ENCODE data around the gene WDFY3. TPM values are rescaled to one million over a fixed set of nuclear protein-coding genes. Genes with fewer than 3 reads are reported as not detected.

Gene WDFY3
- total and polyA plus RNA-seq, 2 of the 4 experiments (the other 2 are of a cell fraction), result 12.5 to 58.1 TPM

DNA sequence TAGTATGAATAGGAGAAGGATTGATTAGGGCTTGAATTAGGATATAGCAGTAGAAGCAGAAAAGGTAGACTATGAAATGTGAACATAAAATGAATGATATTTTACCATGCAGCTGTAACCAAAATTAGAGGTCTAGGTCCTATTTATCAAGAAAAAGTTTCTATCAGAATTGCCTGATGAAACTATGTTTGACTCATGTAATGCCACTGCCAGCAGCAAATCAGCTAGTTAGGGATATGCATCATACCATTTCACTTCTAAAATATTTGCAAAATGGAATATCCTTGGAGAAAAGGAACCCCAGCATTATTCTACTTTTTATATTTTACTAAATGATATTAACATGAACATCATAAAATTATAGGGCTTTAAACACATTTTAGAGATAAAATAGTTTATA is 188.4 kb downstream of the WDFY3 start:
- no peak overlapping the region for H3K14ac ChIP-seq (replicated peaks; ENCODE audit: low read depth, low read length)
- no peak for ATAC-seq (ENCODE audit: low read depth)
- H3K4me1 ChIP-seq (ENCODE audit: control insufficient read depth, insufficient read depth, low read length), result no peaks in the 10 kb centered on the region
- POLR2A ChIA-PET (ENCODE audit: unreplicated experiment), result no interaction called here
- H2BK15ac ChIP-seq (ENCODE audit: low read depth, low read length), result no peak overlapping the region
- H3K9me1 ChIP-seq (ENCODE audit: insufficient read depth, low read length), result no peaks in the 10 kb centered on the region
- H4K5ac ChIP-seq (ENCODE audit: low read depth, low read length), result no peak overlapping the region
- H2AFZ ChIP-seq (replicated peaks; ENCODE audit: low read length, poor library complexity), result no peak overlapping the region
- no peak overlapping the region for H3K23ac ChIP-seq (ENCODE audit: low read depth, low read length)
- no peaks in the 10 kb centered on the region for H3K9me3 ChIP-seq (ENCODE audit: control insufficient read depth, insufficient read depth, low read length)
- H2BK120ac ChIP-seq (ENCODE audit: low read depth, low read length), result no peak overlapping the region
- H2BK5ac ChIP-seq (ENCODE audit: low read depth, low read length, poor library complexity, severe bottlenecking), result no peak overlapping the region
- no peak overlapping the region for H2BK20ac ChIP-seq (ENCODE audit: low read depth, low read length)
- dilution Hi-C loops (cut with HindIII; ENCODE audit: low sequenced_read_pairs, unreplicated experiment), result no loop called here
- no peaks in the 10 kb centered on the region for H4K20me1 ChIP-seq (ENCODE audit: insufficient read depth, low read length)
- peak; percentile 7 for DNase-seq
- CTCF ChIA-PET, result interaction anchor here (0.7 kb wide), 1 partner anchor 25 kb away, joined by 3 read pairs; no protein-coding TSS in a partner anchor
- peaks cover 21% of the 10 kb centered on the region for H3K36me3 ChIP-seq (ENCODE audit: control insufficient read depth, insufficient read depth, low read length)
- no peak overlapping the region for H3K4me3 ChIP-seq (ENCODE audit: insufficient read depth, low read depth, low read length)
- intact Hi-C loops (cut with micrococcal nuclease), result no loop called here
- in situ Hi-C loops (cut with MboI; ENCODE audit: low sequenced_read_pairs), result no loop called here
- TF ChIP-seq MAZ (IDR thresholded peaks at IDR 0.05; ENCODE audit: borderline replicate concordance, low read depth, low read length) (no peak), RFX5 (IDR thresholded peaks at IDR 0.05; ENCODE audit: low read depth, low read length) (no peak), RAD21 (IDR thresholded peaks at IDR 0.05; ENCODE audit: low read length) (no peak), BHLHE40 (IDR thresholded peaks at IDR 0.05; ENCODE audit: low read depth, low read length) (no peak), MAFK (IDR thresholded peaks at IDR 0.05; ENCODE audit: low read depth, low read length) (no peak), CHD1 (IDR thresholded peaks at IDR 0.05; ENCODE audit: low read depth, low read length) (no peak), MXI1 (IDR thresholded peaks at IDR 0.05; ENCODE audit: borderline replicate concordance, low read depth, low read length) (no peak), USF2 (IDR thresholded peaks at IDR 0.05; ENCODE audit: low read depth, low read length) (no peak), NFE2L2 (IDR thresholded peaks at IDR 0.05; ENCODE audit: low read depth, low read length) (no peak), RCOR1 (IDR thresholded peaks at IDR 0.05; ENCODE audit: insufficient replicate concordance, low read length) (no peak), CTCF (conservative IDR thresholded peaks at IDR 0.05; ENCODE audit: low read depth, low read length) (no peak), POLR2A (IDR thresholded peaks at IDR 0.05; ENCODE audit: low read depth, low read length) (no peak), SMC3 (IDR thresholded peaks at IDR 0.05; ENCODE audit: low read depth, low read length) (no peak)
- TF ChIP-seq, protein P1, sequence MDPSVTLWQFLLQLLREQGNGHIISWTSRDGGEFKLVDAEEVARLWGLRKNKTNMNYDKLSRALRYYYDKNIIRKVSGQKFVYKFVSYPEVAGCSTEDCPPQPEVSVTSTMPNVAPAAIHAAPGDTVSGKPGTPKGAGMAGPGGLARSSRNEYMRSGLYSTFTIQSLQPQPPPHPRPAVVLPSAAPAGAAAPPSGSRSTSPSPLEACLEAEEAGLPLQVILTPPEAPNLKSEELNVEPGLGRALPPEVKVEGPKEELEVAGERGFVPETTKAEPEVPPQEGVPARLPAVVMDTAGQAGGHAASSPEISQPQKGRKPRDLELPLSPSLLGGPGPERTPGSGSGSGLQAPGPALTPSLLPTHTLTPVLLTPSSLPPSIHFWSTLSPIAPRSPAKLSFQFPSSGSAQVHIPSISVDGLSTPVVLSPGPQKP (IDR thresholded peaks at IDR 0.05; ENCODE audit: borderline replicate concordance, low read depth, low read length), result no peak
- H2AK5ac ChIP-seq (ENCODE audit: low read depth, low read length), result no peak overlapping the region
- H3K27ac ChIP-seq (ENCODE audit: insufficient read depth, low read length), result no peak overlapping the region
- no peak overlapping the region for H3K18ac ChIP-seq (ENCODE audit: low read depth, low read length)
- no peak overlapping the region for H3K4me2 ChIP-seq (ENCODE audit: low read depth, low read length)
- H3K4ac ChIP-seq (ENCODE audit: low read depth, low read length), result no peak overlapping the region
- no peaks in the 10 kb centered on the region for H3K79me1 ChIP-seq (ENCODE audit: low read depth in 1 of 2, low read length in 2 of 2)
- H4K8ac ChIP-seq (ENCODE audit: low read depth in 2 of 2, low read length in 2 of 2), result no peak overlapping the region
- no TSS peak for BruUV-seq (replicated peaks)
- no peak overlapping the region for H2AK9ac ChIP-seq (replicated peaks; ENCODE audit: low read depth, low read length, poor library complexity)
- no peak overlapping the region for H3K9ac ChIP-seq (ENCODE audit: low read depth, low read length)
- no peak overlapping the region for H3K56ac ChIP-seq (ENCODE audit: extremely low read depth, insufficient read depth, low read length)
- no peak overlapping the region for H4K91ac ChIP-seq (ENCODE audit: insufficient read depth, low read depth, low read length)
- no peaks in the 10 kb centered on the region for H3K27me3 ChIP-seq (ENCODE audit: control insufficient read depth, insufficient read depth, low read length)
